ENCODE data around the gene CTRL.
"Not testable (repeated sequence)": the region's sequence is repeated elsewhere in the genome, so short reads cannot be mapped to it uniquely, and the experiment has no call there.

Gene CTRL

GRCh38 chr16:67931712-67932461 is at the start of gene CTRL:
Gene CTRL (minus strand): TSS chr16:67931862. CDS start chr16:67931852, 10 bp downstream.
- no peak for DNase-seq

GRCh38 chr16:67979955-67980678 is 48.5 kb upstream of the CTRL start, which contains the start of gene DPEP3:
Gene DPEP3 (minus strand): TSS chr16:67980499. CDS start chr16:67980380, 119 bp downstream.
- no peak for DNase-seq

- DNase-seq, result no peak
Observed at GRCh38 chr16:67977469-67978227, 46.0 kb upstream of the CTRL start.

- no peak for DNase-seq
Observed at GRCh38 chr16:67977005-67977404, 45.3 kb upstream of the CTRL start.

GRCh38 chr16:67976205-67976604 is 44.5 kb upstream of the CTRL start:
- no peak for DNase-seq

GRCh38 chr16:67975321-67976105 is 43.9 kb upstream of the CTRL start:
- no peak for DNase-seq

- DNase-seq, result not testable (repeated sequence)
Observed at GRCh38 chr16:67972285-67972684, 40.6 kb upstream of the CTRL start.

- no peak for DNase-seq
Observed at GRCh38 chr16:67971111-67971510, 39.4 kb upstream of the CTRL start.

GRCh38 chr16:67969254-67970039 is 37.8 kb upstream of the CTRL start:
- no peak for DNase-seq

GRCh38 chr16:67968400-67969253 is 37.0 kb upstream of the CTRL start, which contains the start of gene SLC12A4:
Gene SLC12A4 (minus strand): TSS chr16:67968637. CDS start chr16:67968553, 84 bp downstream.
- peak; percentile 94 for DNase-seq

- peak; percentile 57 for DNase-seq
Observed at GRCh38 chr16:67967958-67968399, 36.3 kb upstream of the CTRL start.

GRCh38 chr16:67967183-67967957 is 35.7 kb upstream of the CTRL start:
- peak; percentile 51 for DNase-seq

- no peak for DNase-seq
Observed at GRCh38 chr16:67966549-67967182, 35.0 kb upstream of the CTRL start.

GRCh38 chr16:67965668-67966548 is 34.2 kb upstream of the CTRL start:
- DNase-seq, result no peak

GRCh38 chr16:67964477-67965131 is 32.9 kb upstream of the CTRL start:
- no peak for DNase-seq

- DNase-seq, result no peak
Observed at GRCh38 chr16:67963662-67964321, 32.1 kb upstream of the CTRL start.

GRCh38 chr16:67963292-67963661 is 31.6 kb upstream of the CTRL start:
- DNase-seq, result no peak

All from stimulated activated CD8-positive, alpha-beta memory T cell treated with anti-CD3 and anti-CD28 coated beads, Interleukin-4, amount 100 ng/mL, for 48 hours (primary cell).